Measurements from ENCODE around the gene DLGAP4. TPM values are rescaled to one million over a fixed set of nuclear protein-coding genes. Genes with fewer than 3 reads are reported as not detected.
A peak's percentile ranks its signal among the peaks of the same experiment; 100 is the strongest.

Gene DLGAP4
- total and polyA plus RNA-seq, 2 of the 8 experiments (the other 6 are each of a cell fraction or from before 2014, with no cell fraction given): 41.2 to 57.2 TPM

DNA sequence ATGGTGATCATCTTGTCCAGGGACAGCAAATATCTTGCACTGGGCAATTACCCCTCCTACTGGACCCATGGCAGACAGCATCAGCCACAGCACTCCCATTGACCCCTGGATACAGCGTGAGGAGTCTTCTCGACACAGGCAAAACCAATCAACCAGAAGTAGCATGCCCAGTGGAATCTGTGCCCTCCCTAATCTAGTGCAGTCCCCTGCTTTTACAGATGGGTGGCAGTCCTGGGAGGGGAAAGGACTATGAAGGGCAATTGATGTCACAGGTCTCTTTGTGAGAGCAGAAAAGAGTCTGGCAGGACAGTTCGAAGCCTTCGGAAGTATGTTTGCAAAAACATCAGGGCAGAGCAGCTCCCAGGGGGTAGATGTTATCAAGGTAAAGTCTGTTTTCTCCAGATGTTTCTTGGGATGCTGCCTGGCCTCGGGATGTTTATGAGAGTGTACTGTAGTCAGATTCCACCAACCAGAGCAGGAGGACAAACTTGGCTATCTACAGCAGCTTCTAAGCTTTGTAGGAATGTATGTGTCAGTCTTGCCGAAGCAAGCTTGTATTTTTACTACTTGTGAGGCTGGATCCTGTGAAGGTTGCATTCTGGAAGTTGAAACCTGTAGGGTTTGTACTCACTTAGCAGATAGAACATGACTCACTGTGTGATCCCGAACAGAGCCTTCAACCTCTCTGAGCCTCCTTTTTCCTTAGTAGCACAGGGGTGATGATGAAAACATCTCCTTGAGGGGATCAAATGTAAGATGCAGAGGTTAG, 172.2 kb downstream of the DLGAP4 start:
- no peak overlapping the region for H3K9ac ChIP-seq (replicated peaks in 1 of 4; ENCODE audit: extremely low read depth in 1 of 4, low read depth in 3 of 4, low read length in 3 of 4)
- no peak overlapping the region for H4K8ac ChIP-seq (ENCODE audit: extremely low read depth, insufficient read depth, low read length)
- no peak overlapping the region for H2BK5ac ChIP-seq (ENCODE audit: low read depth, low read length)
- no peak overlapping the region for H2BK120ac ChIP-seq (replicated peaks; ENCODE audit: low read depth, low read length)
- no peak overlapping the region for H2AK5ac ChIP-seq (ENCODE audit: low read depth, low read length)
- no peaks in the 10 kb centered on the region; a peak in 1 of 7 replicates for H3K4me1 ChIP-seq (replicated peaks in 1 of 4; ENCODE audit: control insufficient read depth in 3 of 4, insufficient read depth in 4 of 4, low read length in 3 of 4)
- H3K79me2 ChIP-seq (ENCODE audit: control insufficient read depth in 1 of 2, insufficient read depth in 2 of 2, low read length in 2 of 2): peaks cover 0 to 60% of the 10 kb centered on the region in 2 experiments
- ChIA-PET POLR2A (ENCODE audit: partially characterized antibody) (interaction anchor here (0.6 to 1.3 kb wide), 4 partner anchors 14 to 22 kb away, joined by 3 to 5 read pairs (median 4); no protein-coding TSS in a partner anchor), CTCF (ENCODE audit: partially characterized antibody) (interaction anchor here (0.6 to 2.3 kb wide), 9 partner anchors 8 to 110 kb away, joined by 3 to 9 read pairs (median 4); no protein-coding TSS in a partner anchor)
- no peaks in the 10 kb centered on the region for H3K9me3 ChIP-seq (ENCODE audit: insufficient read depth in 2 of 2, low read depth in 1 of 2, low read length in 1 of 2)
- H2BK12ac ChIP-seq (ENCODE audit: low read depth, low read length): no peak overlapping the region
- WGBS, 2 experiments (ENCODE audit: extremely low coverage in 1 of 2, insufficient coverage in 1 of 2, insufficient read length in 1 of 2, insufficient replicate concordance in 2 of 2, low coverage in 1 of 2, low lambda C conversion rate in 2 of 2, missing lambda C conversion rate in 1 of 2): 78% methylated on average over 7 of the region's 7 CpGs; no CpG with 5 or more reads in 1 of the 2 experiments
- no peak for DNase-seq (ENCODE audit: low read depth in 1 of 2, low spot score in 2 of 2)
- no peak overlapping the region for H2BK20ac ChIP-seq (ENCODE audit: low read length)
- H3K14ac ChIP-seq (ENCODE audit: insufficient read length): no peak overlapping the region
- no peak overlapping the region for H3K4me2 ChIP-seq (ENCODE audit: insufficient read depth in 1 of 2, low read depth in 2 of 2, low read length in 2 of 2)
- H3K36me3 ChIP-seq (ENCODE audit: control insufficient read depth in 2 of 4, insufficient read depth in 4 of 4, low read length in 3 of 4): no peaks in the 10 kb centered on the region; a peak in 1 of 8 replicates
- no peak overlapping the region for H3K4ac ChIP-seq (replicated peaks; ENCODE audit: insufficient read length, low read depth, low read length)
- H4K5ac ChIP-seq (ENCODE audit: insufficient read length, low read depth, low read length): no peak overlapping the region
- H4K20me1 ChIP-seq (replicated peaks in 1 of 2; ENCODE audit: control insufficient read depth in 1 of 2, insufficient read depth in 2 of 2, low read length in 2 of 2): peaks cover 18 to 37% of the 10 kb centered on the region in 2 experiments
- TF ChIP-seq KDM5A (IDR thresholded peaks at IDR 0.05; ENCODE audit: low read length) (no peak), HDAC6 (IDR thresholded peaks at IDR 0.05; ENCODE audit: low read depth, low read length) (no peak), FOSL1 (IDR thresholded peaks at IDR 0.05; ENCODE audit: insufficient read depth, low read depth, low read length) (no peak)
- TF ChIP-seq, protein P1, sequence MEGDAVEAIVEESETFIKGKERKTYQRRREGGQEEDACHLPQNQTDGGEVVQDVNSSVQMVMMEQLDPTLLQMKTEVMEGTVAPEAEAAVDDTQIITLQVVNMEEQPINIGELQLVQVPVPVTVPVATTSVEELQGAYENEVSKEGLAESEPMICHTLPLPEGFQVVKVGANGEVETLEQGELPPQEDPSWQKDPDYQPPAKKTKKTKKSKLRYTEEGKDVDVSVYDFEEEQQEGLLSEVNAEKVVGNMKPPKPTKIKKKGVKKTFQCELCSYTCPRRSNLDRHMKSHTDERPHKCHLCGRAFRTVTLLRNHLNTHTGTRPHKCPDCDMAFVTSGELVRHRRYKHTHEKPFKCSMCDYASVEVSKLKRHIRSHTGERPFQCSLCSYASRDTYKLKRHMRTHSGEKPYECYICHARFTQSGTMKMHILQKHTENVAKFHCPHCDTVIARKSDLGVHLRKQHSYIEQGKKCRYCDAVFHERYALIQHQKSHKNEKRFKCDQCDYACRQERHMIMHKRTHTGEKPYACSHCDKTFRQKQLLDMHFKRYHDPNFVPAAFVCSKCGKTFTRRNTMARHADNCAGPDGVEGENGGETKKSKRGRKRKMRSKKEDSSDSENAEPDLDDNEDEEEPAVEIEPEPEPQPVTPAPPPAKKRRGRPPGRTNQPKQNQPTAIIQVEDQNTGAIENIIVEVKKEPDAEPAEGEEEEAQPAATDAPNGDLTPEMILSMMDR (IDR thresholded peaks at IDR 0.05; ENCODE audit: control extremely low read depth in 1 of 3, insufficient read depth in 1 of 3, low read depth in 1 of 3, low read length in 3 of 3): peak in 1 of 3 experiments; percentile 27; a peak in 1 of 4 replicates
- H3K18ac ChIP-seq (ENCODE audit: extremely low read depth, low read length): no peak overlapping the region
- no peak for FAIRE-seq
- H3K79me1 ChIP-seq (ENCODE audit: low read depth, low read length): peaks cover 21% of the 10 kb centered on the region
- no peaks in the 10 kb centered on the region for H3K23me2 ChIP-seq (ENCODE audit: low read depth, low read length)
- H2BK15ac ChIP-seq (ENCODE audit: low read length): no peak overlapping the region
- H3K23ac ChIP-seq (ENCODE audit: insufficient read length): no peak overlapping the region
- H3K56ac ChIP-seq (replicated peaks; ENCODE audit: insufficient read length, low read depth, low read length): no peak overlapping the region
- no peak overlapping the region for H3K27ac ChIP-seq (ENCODE audit: low read depth, low read length)
- H3K4me3 ChIP-seq (ENCODE audit: extremely low read depth in 1 of 4, insufficient read depth in 2 of 4, low read depth in 3 of 4, low read length in 4 of 4): no peak overlapping the region
- no peak overlapping the region for H4K91ac ChIP-seq (replicated peaks; ENCODE audit: insufficient read length, low read length)
- H2AFZ ChIP-seq (ENCODE audit: low read length): no peak overlapping the region
- H3K27me3 ChIP-seq (replicated peaks in 1 of 4; ENCODE audit: control insufficient read depth in 3 of 4, extremely low read depth in 1 of 4, insufficient read depth in 3 of 4, low read length in 3 of 4): no peaks in the 10 kb centered on the region

Data from H1 (cell line).